Measurements from ENCODE around the gene DNAJC5G. TPM values are rescaled to one million over a fixed set of nuclear protein-coding genes. Genes with fewer than 3 reads are reported as not detected.

Gene DNAJC5G
- total RNA-seq, 1 experiment from 2014 or later: 2.4 TPM

GRCh38 chr2:27322301-27322765 is 47.1 kb downstream of the DNAJC5G start:
- intact Hi-C loops (cut with micrococcal nuclease; ENCODE audit: unreplicated experiment): no loop called here
- H3K9me3 ChIP-seq (ENCODE audit: low read depth, low read length, poor library complexity, severe bottlenecking): no peaks in the 10 kb centered on the region
- BruUV-seq (replicated peaks): TSS peak; percentile 70
- H3K27ac ChIP-seq (ENCODE audit: low read depth, low read length, poor library complexity, severe bottlenecking): peak overlapping the region; percentile 96
- DNase-seq (ENCODE audit: low spot score): no peak
- H3K4me3 ChIP-seq (ENCODE audit: low read depth, low read length, poor library complexity, severe bottlenecking): peak overlapping the region; percentile 65
- H3K4me1 ChIP-seq (ENCODE audit: insufficient read depth, low read length, poor library complexity, severe bottlenecking): peaks cover 6% of the 10 kb centered on the region
- TF ChIP-seq EZH2 (IDR thresholded peaks at IDR 0.05; ENCODE audit: borderline replicate concordance, low read depth, low read length, poor library complexity, severe bottlenecking): no peak
- no peak for TF ChIP-seq CTCF (conservative IDR thresholded peaks at IDR 0.05; ENCODE audit: low read depth, low read length)
- ChIA-PET CTCF (interaction anchor here (0.6 kb wide), 1 partner anchor 197 kb away, joined by 6 read pairs; no protein-coding TSS in a partner anchor), POLR2A (ENCODE audit: low non-redundant PET) (no interaction called here)
- H3K27me3 ChIP-seq (replicated peaks; ENCODE audit: insufficient read depth, low read depth, low read length, poor library complexity): no peaks in the 10 kb centered on the region
- H3K36me3 ChIP-seq (ENCODE audit: insufficient read depth, low read length, poor library complexity, severe bottlenecking): peaks cover 15% of the 10 kb centered on the region

- intact Hi-C loops (cut with micrococcal nuclease; ENCODE audit: unreplicated experiment): no loop called here
- DNase-seq (ENCODE audit: low spot score): peak; percentile 92
- no peaks in the 10 kb centered on the region for H3K27me3 ChIP-seq (replicated peaks; ENCODE audit: insufficient read depth, low read depth, low read length, poor library complexity)
- BruUV-seq (replicated peaks): TSS peak; percentile 96
- H3K27ac ChIP-seq (ENCODE audit: low read depth, low read length, poor library complexity, severe bottlenecking): peak within 1 kb of the TSS; percentile 96
- POLR2A ChIA-PET (ENCODE audit: low non-redundant PET): interaction anchor here (0.5 kb wide), 1 partner anchor 17 kb away, joined by 5 read pairs; no protein-coding TSS in a partner anchor
- no peaks in the 10 kb centered on the region for H3K9me3 ChIP-seq (ENCODE audit: low read depth, low read length, poor library complexity, severe bottlenecking)
- peaks cover 6% of the 10 kb centered on the region for H3K4me1 ChIP-seq (ENCODE audit: insufficient read depth, low read length, poor library complexity, severe bottlenecking)
- TF ChIP-seq EZH2 (IDR thresholded peaks at IDR 0.05; ENCODE audit: borderline replicate concordance, low read depth, low read length, poor library complexity, severe bottlenecking) (no peak), CTCF (conservative IDR thresholded peaks at IDR 0.05; ENCODE audit: low read depth, low read length) (no peak)
- peaks cover 17% of the 10 kb centered on the region for H3K36me3 ChIP-seq (ENCODE audit: insufficient read depth, low read length, poor library complexity, severe bottlenecking)
- H3K4me3 ChIP-seq (ENCODE audit: low read depth, low read length, poor library complexity, severe bottlenecking): peak within 1 kb of the TSS; percentile 65
- CTCF ChIA-PET: interaction anchor here (0.6 to 1.0 kb wide), 2 partner anchors 44 to 198 kb away, joined by 4 to 6 read pairs; no protein-coding TSS in a partner anchor
Measured at GRCh38 chr2:27322766-27323595, 47.7 kb downstream of the DNAJC5G start, which contains the start of gene MPV17. TSS of gene MPV17 (minus strand) at chr2:27323097. CDS start at chr2:27322517, 580 bp downstream.

- intact Hi-C loops (cut with micrococcal nuclease; ENCODE audit: unreplicated experiment): no loop called here
- H3K36me3 ChIP-seq (ENCODE audit: insufficient read depth, low read length, poor library complexity, severe bottlenecking): peaks cover 25% of the 10 kb centered on the region
- ChIA-PET CTCF (interaction anchor here (1.0 kb wide), 1 partner anchor 44 kb away, joined by 4 read pairs; no protein-coding TSS in a partner anchor), POLR2A (ENCODE audit: low non-redundant PET) (interaction anchor here (0.5 kb wide), 1 partner anchor 17 kb away, joined by 5 read pairs; no protein-coding TSS in a partner anchor)
- no peak for TF ChIP-seq EZH2 (IDR thresholded peaks at IDR 0.05; ENCODE audit: borderline replicate concordance, low read depth, low read length, poor library complexity, severe bottlenecking)
- TF ChIP-seq CTCF (conservative IDR thresholded peaks at IDR 0.05; ENCODE audit: low read depth, low read length): no peak
- no peaks in the 10 kb centered on the region for H3K9me3 ChIP-seq (ENCODE audit: low read depth, low read length, poor library complexity, severe bottlenecking)
- no peaks in the 10 kb centered on the region for H3K27me3 ChIP-seq (replicated peaks; ENCODE audit: insufficient read depth, low read depth, low read length, poor library complexity)
- no peak for DNase-seq (ENCODE audit: low spot score)
- H3K4me3 ChIP-seq (ENCODE audit: low read depth, low read length, poor library complexity, severe bottlenecking): peak overlapping the region; percentile 65
- H3K4me1 ChIP-seq (ENCODE audit: insufficient read depth, low read length, poor library complexity, severe bottlenecking): peaks cover 6% of the 10 kb centered on the region
- H3K27ac ChIP-seq (ENCODE audit: low read depth, low read length, poor library complexity, severe bottlenecking): peak overlapping the region; percentile 96
- BruUV-seq (replicated peaks): no TSS peak
Measured at GRCh38 chr2:27323596-27324285, 48.5 kb downstream of the DNAJC5G start.

Measured in A673 (cell line).